ENCODE data around the gene NMT1.
A peak's percentile ranks its signal among the peaks of the same experiment; 100 is the strongest.

NMT1 gene

DNA sequence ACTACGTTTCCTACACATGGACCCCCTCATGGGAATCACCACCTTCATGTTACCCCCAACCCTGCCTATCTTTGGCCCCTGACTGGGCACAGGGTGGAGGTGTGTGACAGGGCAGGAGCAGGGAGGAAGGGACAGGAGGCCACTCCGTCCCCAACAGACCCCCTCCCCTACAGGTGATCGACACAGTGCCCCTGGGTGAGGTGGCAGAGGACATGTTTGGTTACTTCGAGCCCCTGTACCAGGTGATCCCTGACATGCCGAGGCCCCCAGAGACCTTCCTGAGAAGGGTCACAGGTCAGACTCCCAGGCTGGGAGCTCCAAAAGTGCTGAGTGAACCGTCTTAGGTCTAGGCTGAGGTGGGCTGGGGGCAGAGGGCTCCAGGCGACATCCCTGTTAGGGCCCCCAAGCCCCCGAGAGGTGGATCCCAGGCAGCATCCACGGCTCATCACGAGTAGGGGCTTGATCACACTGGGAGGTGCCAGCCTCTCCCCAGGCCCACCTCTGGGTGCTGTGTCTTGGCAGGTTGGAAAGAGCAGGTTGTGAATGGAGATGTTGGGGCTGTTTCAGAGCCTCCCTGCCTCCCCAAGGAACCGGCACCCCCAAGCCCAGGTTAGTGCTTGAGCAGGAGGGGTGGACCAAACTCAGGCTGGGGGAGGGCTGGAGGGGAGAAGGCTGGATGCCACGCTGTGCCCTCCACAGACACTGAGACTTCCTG is 75.9 kb downstream of the NMT1 start:
- Histone ChIP-seq H3K36me3 (ENCODE audit: control insufficient read depth in 2 of 2, insufficient read depth in 1 of 2, low read length in 2 of 2) (peaks cover 0 to 22% of the 10 kb centered on the region in 2 experiments; a peak in 1 of 3 replicates), H3K4me1 (ENCODE audit: control insufficient read depth, insufficient read depth, low read length) (peaks cover 7% of the 10 kb centered on the region; the same call in 1 of the 2 replicates), H3K27ac (ENCODE audit: extremely low read depth, low read depth, low read length) (no peak overlapping the region), H3K9me3 (ENCODE audit: control insufficient read depth, insufficient read depth, low read depth, low read length) (no peaks in the 10 kb centered on the region), H3K4me3 (ENCODE audit: low read depth, low read length) (no peak overlapping the region)
- no peak for TF ChIP-seq ZNF155 (tag by site-specific recombination; IDR thresholded peaks at IDR 0.05)
- TF ChIP-seq GLIS2 (tag by site-specific recombination; IDR thresholded peaks at IDR 0.05): peak; percentile 18; the same call in 1 of the 2 replicates
- POLR2A ChIA-PET: interaction anchor here (3.1 to 7.8 kb wide), 2 partner anchors 12 to 24 kb away, joined by 21 to 192 read pairs; partner anchors contain the start of genes HEXIM1 and HEXIM2
- CTCF ChIA-PET: interaction anchor here (0.6 to 10.1 kb wide), 7 partner anchors 12 to 134 kb away, joined by 3 to 301 read pairs (median 36); partner anchors contain the start of genes HEXIM1 and HEXIM2

- no peaks in the 10 kb centered on the region for H3K9me3 ChIP-seq (ENCODE audit: control insufficient read depth, insufficient read depth, low read depth, low read length)
- CTCF ChIA-PET: interaction anchor here (3.1 to 10.1 kb wide), 3 partner anchors 13 to 60 kb away, joined by 36 to 301 read pairs (median 209); partner anchors contain the start of gene HEXIM1
- H3K36me3 ChIP-seq (ENCODE audit: control insufficient read depth in 2 of 2, insufficient read depth in 1 of 2, low read length in 2 of 2): peaks cover 0 to 22% of the 10 kb centered on the region in 2 experiments; a peak in 1 of 3 replicates
- POLR2A ChIA-PET: interaction anchor here (0.6 to 7.8 kb wide), 3 partner anchors 12 to 83 kb away, joined by 4 to 192 read pairs (median 21); partner anchors contain the start of genes HEXIM1 and HEXIM2
- no peak overlapping the region for H3K4me3 ChIP-seq (ENCODE audit: low read depth, low read length)
- TF ChIP-seq ZNF404 (tag by site-specific recombination; IDR thresholded peaks at IDR 0.05) (no peak), ZSCAN16 (tag by site-specific recombination; IDR thresholded peaks at IDR 0.05) (no peak), ZNF366 (tag by site-specific recombination; conservative IDR thresholded peaks at IDR 0.05) (no peak), ZNF473 (tag by site-specific recombination; IDR thresholded peaks at IDR 0.05) (no peak), KLF8 (tag by site-specific recombination; IDR thresholded peaks at IDR 0.05) (no peak), ZIC2 (tag by site-specific recombination; IDR thresholded peaks at IDR 0.05) (peak; percentile 54), ZNF518A (tag by site-specific recombination; conservative IDR thresholded peaks at IDR 0.05; ENCODE audit: low read depth) (no peak), ZFHX2 (tag by site-specific recombination; conservative IDR thresholded peaks at IDR 0.05) (0 out of 2 replicates have a peak, but pooled peaks have one; percentile 16), ZNF707 (tag by site-specific recombination; IDR thresholded peaks at IDR 0.05) (no peak), ZNF398 (tag by site-specific recombination; IDR thresholded peaks at IDR 0.05) (0 out of 2 replicates have a peak, but pooled peaks have one; percentile 35), YY2 (tag by site-specific recombination; IDR thresholded peaks at IDR 0.05) (no peak), ZNF704 (tag by site-specific recombination; IDR thresholded peaks at IDR 0.05) (no peak), ZNF423 (tag by site-specific recombination; IDR thresholded peaks at IDR 0.05) (no peak), SP7 (tag by site-specific recombination; IDR thresholded peaks at IDR 0.05) (no peak), PRDM4 (tag by site-specific recombination; IDR thresholded peaks at IDR 0.05) (no peak)
- peaks cover 7% of the 10 kb centered on the region; the same call in 1 of the 2 replicates for H3K4me1 ChIP-seq (ENCODE audit: control insufficient read depth, insufficient read depth, low read length)
- H3K27ac ChIP-seq (ENCODE audit: extremely low read depth, low read depth, low read length): no peak overlapping the region
Measured at GRCh38 chr17:45137561-45138305, 76.6 kb downstream of the NMT1 start.

Data from HEK293 (cell line).